DOHH2 (cell line): ENCODE results near the gene PLPPR1.

Source experiments
- CTCF ChIP-seq: fragments of 200-600 bp; sonication (generic); IDR thresholded peaks from one replicate; pipeline ENCODE4 v1.5.1; 2014; ENCODE audit warnings: antibody characterized with exemption, mild to moderate bottlenecking, low read depth, low read length; ENCODE audit not compliant: poor library complexity, severe bottlenecking
- EZH2phosphoT487 ChIP-seq: fragments of 200-600 bp; sonication (generic); IDR thresholded peaks from 2 replicates; pipeline ENCODE4 v1.6.1; 2017; ENCODE audit warnings: borderline replicate concordance, mild to moderate bottlenecking, antibody characterized with exemption, low read length, moderate library complexity, mixed read lengths

GRCh38 chr9:101333490-101333889 is 305.0 kb downstream of the PLPPR1 start:
- TF ChIP-seq CTCF (no peak), EZH2phosphoT487 (no peak)
